Right lobe of liver (tissue), 4 donors: ENCODE results near the gene TMEM138.

ENCODE experiments used
- POLR2A ChIP-seq: fragments of 450-650 bp; IDR thresholded peaks from one replicate; pipeline ENCODE4 v1.6.1; 2017; ENCODE audit warnings: antibody characterized with exemption, mild to moderate bottlenecking
- TF ChIP-seq, protein P1 (sequence below), 4 donors: fragments of 200-600 bp in 3 of 4; fragments of 450-650 bp in 1 of 4; IDR thresholded peaks; one replicate each; pipeline versions ENCODE4 v1.5.1 to v1.8.0; 2016 to 2022; ENCODE audit warnings: antibody characterized with exemption in 4 of 4, mild to moderate bottlenecking in 2 of 4
- donor health status: DM: no; HTN: no; CAD: no.
- donor health status: DM: no; HTN: no; CAD: no.
- donor health status: DM: no; HTN: yes; CAD: no.

DNA sequence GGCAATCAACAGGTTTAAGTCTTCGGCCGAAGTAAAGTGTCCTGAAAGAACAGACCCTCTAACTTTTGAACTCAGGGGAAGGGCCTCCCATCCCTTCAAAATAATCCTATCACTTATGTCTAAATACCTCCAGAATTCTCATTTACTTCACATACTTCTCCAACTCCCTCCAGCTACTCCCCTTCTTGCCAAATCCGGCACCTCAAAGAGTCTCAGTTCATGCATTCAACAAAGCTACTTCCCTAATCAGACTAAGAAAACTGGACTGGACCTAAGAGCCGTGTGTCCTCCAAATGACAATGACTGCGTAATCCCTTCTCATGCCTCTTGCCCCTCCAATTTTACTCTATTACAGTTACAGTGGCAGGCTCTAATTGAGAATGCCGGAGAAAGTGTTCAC lies 30.5 kb upstream of the TMEM138 start:
- TF ChIP-seq POLR2A: no peak
- TF ChIP-seq, protein P1, sequence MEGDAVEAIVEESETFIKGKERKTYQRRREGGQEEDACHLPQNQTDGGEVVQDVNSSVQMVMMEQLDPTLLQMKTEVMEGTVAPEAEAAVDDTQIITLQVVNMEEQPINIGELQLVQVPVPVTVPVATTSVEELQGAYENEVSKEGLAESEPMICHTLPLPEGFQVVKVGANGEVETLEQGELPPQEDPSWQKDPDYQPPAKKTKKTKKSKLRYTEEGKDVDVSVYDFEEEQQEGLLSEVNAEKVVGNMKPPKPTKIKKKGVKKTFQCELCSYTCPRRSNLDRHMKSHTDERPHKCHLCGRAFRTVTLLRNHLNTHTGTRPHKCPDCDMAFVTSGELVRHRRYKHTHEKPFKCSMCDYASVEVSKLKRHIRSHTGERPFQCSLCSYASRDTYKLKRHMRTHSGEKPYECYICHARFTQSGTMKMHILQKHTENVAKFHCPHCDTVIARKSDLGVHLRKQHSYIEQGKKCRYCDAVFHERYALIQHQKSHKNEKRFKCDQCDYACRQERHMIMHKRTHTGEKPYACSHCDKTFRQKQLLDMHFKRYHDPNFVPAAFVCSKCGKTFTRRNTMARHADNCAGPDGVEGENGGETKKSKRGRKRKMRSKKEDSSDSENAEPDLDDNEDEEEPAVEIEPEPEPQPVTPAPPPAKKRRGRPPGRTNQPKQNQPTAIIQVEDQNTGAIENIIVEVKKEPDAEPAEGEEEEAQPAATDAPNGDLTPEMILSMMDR (IDR thresholded peaks at IDR 0.05): no peak
